Peyer's patch (tissue), 4 donors: ENCODE data around the gene TENT5A.

Source experiments
- CTCF ChIP-seq, 6 experiments: fragments of 450-650 bp in 4 of 6; fragments of 200-600 bp in 2 of 6; sonication (generic) in 1 of 6; IDR thresholded peaks; one replicate each; pipeline ENCODE4 v1.5.1; 2017 to 2019; ENCODE audit warnings: antibody characterized with exemption in 6 of 6, mild to moderate bottlenecking in 3 of 6, moderate library complexity in 1 of 6
- POLR2A ChIP-seq, 2 donors: fragments of 450-650 bp; IDR thresholded peaks; one replicate each; pipeline ENCODE4 v1.5.1; 2017; ENCODE audit warnings: antibody characterized with exemption in 2 of 2, mild to moderate bottlenecking in 2 of 2, moderate library complexity in 2 of 2

- TF ChIP-seq CTCF (IDR thresholded peaks at IDR 0.05) = no peak
- no peak for TF ChIP-seq POLR2A (IDR thresholded peaks at IDR 0.05)
Observed at GRCh38 chr6:81714684-81715083, 37.8 kb downstream of the TENT5A start.
